IPS-15b (cell line): ENCODE data around the gene PIP4P1.

Experiments
- H3K27me3 ChIP-seq: one replicate; pipeline ENCODE4 v1.6.1; 2013; ENCODE audit warnings: low read length; ENCODE audit not compliant: control insufficient read depth, insufficient read depth
- H3K36me3 ChIP-seq: one replicate; pipeline ENCODE4 v1.6.1; 2013; ENCODE audit warnings: low read length; ENCODE audit not compliant: control insufficient read depth, insufficient read depth
- H3K4me1 ChIP-seq: one replicate; pipeline ENCODE4 v1.6.1; 2013; ENCODE audit warnings: mild to moderate bottlenecking, low read length; ENCODE audit not compliant: control insufficient read depth, insufficient read depth
- H3K4me3 ChIP-seq: one replicate; pipeline ENCODE4 v1.5.1; 2013; ENCODE audit warnings: low read depth, low read length
- H3K9ac ChIP-seq: one replicate; pipeline ENCODE4 v1.6.1; 2013; ENCODE audit warnings: low read depth, mild to moderate bottlenecking, low read length
- H3K9me3 ChIP-seq: one replicate; pipeline ENCODE4 v1.6.1; 2013; ENCODE audit warnings: mild to moderate bottlenecking, low read length; ENCODE audit not compliant: control insufficient read depth, insufficient read depth

The PIP4P1 gene

DNA sequence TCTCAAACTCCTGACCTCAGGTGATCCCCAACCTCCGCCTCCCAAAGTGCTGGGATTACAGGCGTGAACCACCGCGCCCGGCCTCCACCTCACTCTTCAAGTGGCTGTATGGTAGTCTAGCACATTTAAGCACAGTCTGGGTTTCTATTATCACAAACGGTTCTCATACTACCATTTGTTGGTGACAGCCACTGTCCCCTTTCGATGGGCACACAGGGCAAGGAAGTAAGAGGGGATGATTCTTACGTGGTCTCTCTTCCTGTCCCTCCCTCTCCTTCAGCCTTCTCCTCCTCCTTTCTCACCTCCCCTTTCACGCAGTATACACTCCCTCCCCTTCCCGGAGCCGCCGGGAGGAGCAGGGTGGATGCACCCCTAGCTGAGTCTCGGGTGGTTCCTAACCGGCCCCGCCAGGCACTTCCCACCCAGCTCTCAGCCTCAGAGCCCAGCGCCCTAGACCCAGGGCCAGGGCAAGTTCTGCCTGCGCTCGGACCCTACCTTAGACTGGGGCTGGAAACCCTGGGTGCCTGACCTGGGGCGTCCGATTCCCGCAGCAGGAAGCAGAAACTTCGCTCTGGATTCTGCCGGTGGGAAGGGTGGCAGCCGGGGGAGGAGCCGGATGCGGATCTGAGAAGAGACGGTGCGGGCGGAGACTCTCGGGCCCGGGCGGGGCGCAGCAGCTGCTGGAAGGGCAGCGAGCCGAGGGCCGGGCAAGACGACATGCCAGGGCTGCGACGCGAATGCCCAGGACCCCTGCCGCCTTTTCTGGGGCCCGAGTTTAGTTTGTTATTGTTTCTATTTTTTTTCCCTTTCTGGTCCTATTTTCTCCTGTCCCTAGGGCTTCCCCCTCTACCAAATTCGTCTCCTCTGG lies 48.1 kb downstream of the PIP4P1 start, which contains the start of gene TEP1:
Gene TEP1 (minus strand): TSS at position 626 of the 868 bp plus-strand sequence. CDS start 5,062 bp downstream, outside the sequence.
- Histone ChIP-seq H3K4me3 (peak within 1 kb of the TSS; percentile 91), H3K9ac (peak within 1 kb of the TSS; percentile 90), H3K27me3 (no peaks in the 10 kb centered on the region), H3K36me3 (peaks cover under 1% of the 10 kb centered on the region), H3K4me1 (peaks cover 10% of the 10 kb centered on the region), H3K9me3 (no peaks in the 10 kb centered on the region)

DNA sequence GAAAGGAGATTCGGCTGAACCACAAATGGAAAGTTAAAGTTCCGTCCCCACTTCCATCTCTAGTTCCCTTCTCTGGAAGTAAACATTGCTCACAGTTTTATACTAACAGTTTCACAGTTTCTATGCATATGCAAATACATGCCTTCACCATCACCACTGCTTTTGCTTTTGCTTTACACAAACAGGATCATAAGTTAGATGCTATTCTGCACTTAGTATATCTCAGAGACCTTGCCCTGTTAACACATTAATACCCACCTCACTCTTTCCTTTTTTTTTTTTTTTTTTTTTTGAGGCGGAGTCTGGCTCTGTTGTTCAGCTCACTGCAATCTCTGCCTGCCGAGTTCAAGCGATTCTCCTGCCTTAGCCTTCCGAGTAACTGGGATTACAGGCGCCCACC lies 48.8 kb downstream of the PIP4P1 start:
- Histone ChIP-seq H3K27me3 (no peaks in the 10 kb centered on the region), H3K4me1 (peaks cover 10% of the 10 kb centered on the region), H3K9ac (no peak overlapping the region), H3K36me3 (peaks cover 5% of the 10 kb centered on the region), H3K9me3 (no peaks in the 10 kb centered on the region), H3K4me3 (peak overlapping the region; percentile 91)

DNA sequence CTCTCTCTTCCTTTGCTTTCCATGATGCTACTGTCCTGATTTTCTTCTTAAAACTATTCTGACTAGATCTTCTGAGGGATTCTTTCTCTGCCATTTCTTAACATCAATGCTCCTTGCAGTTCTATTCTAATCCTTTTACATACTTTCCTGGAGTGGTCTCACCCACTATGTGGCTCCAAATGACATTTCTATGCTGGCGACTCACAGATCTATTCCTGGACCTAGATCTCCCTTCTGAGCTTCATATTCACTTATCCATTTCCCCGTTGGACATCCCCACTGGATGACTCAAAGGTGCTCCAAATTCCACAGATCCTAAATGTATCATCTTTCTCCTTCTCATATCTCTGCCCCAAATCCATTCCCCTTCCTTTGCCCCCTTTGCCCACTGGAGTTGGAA lies 52.0 kb downstream of the PIP4P1 start:
- Histone ChIP-seq H3K4me3 (no peak overlapping the region), H3K36me3 (peaks cover 14% of the 10 kb centered on the region), H3K27me3 (no peaks in the 10 kb centered on the region), H3K9ac (no peak overlapping the region), H3K4me1 (peaks cover 5% of the 10 kb centered on the region), H3K9me3 (no peaks in the 10 kb centered on the region)
